ENCODE results near the gene SPRR2B.
"Not testable (repeated sequence)": the region's sequence is repeated elsewhere in the genome, so short reads cannot be mapped to it uniquely, and the experiment has no call there.

Gene SPRR2B

GRCh38 chr1:153023109-153023508 lies 48.3 kb downstream of the SPRR2B start:
- no peak for DNase-seq (ENCODE audit: low read depth)
- H3K4me3 ChIP-seq (ENCODE audit: low read depth, low read length), result no peak overlapping the region
- no peak for TF ChIP-seq CTCF (IDR thresholded peaks at IDR 0.05; ENCODE audit: control insufficient read depth, extremely low read depth, insufficient read depth)

- H3K4me3 ChIP-seq (ENCODE audit: low read depth, low read length); DNase-seq (ENCODE audit: low read depth): not testable (repeated sequence)
Observed at GRCh38 chr1:153022340-153022739, 49.1 kb downstream of the SPRR2B start.

- DNase-seq (ENCODE audit: low read depth); H3K4me3 ChIP-seq (ENCODE audit: low read depth, low read length): not testable (repeated sequence)
Observed at GRCh38 chr1:153021829-153022228, 49.6 kb downstream of the SPRR2B start.
